ENCODE measurements around the gene FAM53B.

The FAM53B gene

DNA sequence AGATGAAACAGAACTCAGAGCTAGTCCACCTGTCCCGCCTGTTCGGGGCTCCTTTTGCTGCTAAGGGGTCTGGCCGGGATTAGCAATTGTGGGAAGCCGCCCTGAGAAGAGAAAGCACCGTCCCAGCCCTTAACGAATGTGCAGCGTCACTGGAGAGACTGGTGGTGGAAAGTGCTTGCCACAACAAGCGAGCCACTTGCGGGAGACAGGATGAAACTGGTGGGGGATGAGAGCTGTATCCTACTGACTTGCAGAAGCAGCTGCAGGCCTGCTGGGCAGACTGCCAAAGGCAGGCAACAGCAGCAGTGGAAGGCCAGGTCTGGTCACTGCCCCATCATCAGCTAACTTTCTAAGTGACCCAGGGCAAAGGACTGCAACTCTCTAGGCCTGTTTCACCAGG, 95.4 kb downstream of the FAM53B start:
- H3K4me3 ChIP-seq (ENCODE audit: low read length in 2 of 2), result no peak overlapping the region
- peaks cover 11 to 41% of the 10 kb centered on the region in 2 donors for H3K4me1 ChIP-seq (ENCODE audit: control insufficient read depth in 2 of 2, insufficient read depth in 1 of 2, low read depth in 1 of 2, low read length in 2 of 2)
- H3K36me3 ChIP-seq (replicated peaks in 1 of 2; ENCODE audit: control insufficient read depth in 2 of 2, insufficient read depth in 2 of 2, low read length in 2 of 2), result peaks cover 0 to 10% of the 10 kb centered on the region in 2 donors
- no peak for DNase-seq (ENCODE audit: low spot score)
- no CpG with 5 or more reads among the region's 9 CpGs for WGBS, 2 donors (ENCODE audit: extremely low coverage in 2 of 2, insufficient read length in 2 of 2, insufficient replicate concordance in 1 of 2)
- peak overlapping the region; percentile 48 for H3K27ac ChIP-seq (replicated peaks; ENCODE audit: low read length)
- no peak overlapping the region for H2BK120ac ChIP-seq (ENCODE audit: low read depth, low read length)
- no peak overlapping the region for H3K23ac ChIP-seq (ENCODE audit: low read depth, low read length, poor library complexity)
- H3K27me3 ChIP-seq (ENCODE audit: control insufficient read depth in 3 of 3, insufficient read depth in 3 of 3, low read depth in 1 of 3, low read length in 3 of 3), result no peaks in the 10 kb centered on the region
- H3K4me2 ChIP-seq (ENCODE audit: insufficient read depth, low read length, poor library complexity, severe bottlenecking), result no peak overlapping the region
- no peak overlapping the region for H3K4ac ChIP-seq (ENCODE audit: low read length)
- H4K8ac ChIP-seq (ENCODE audit: low read depth, low read length), result no peak overlapping the region
- H2AFZ ChIP-seq (ENCODE audit: low read length), result no peak overlapping the region
- H3K14ac ChIP-seq (ENCODE audit: low read length), result no peak overlapping the region
- no peak overlapping the region for H2AK5ac ChIP-seq (ENCODE audit: low read depth, low read length)
- peak overlapping the region; percentile 66 for H3K18ac ChIP-seq (ENCODE audit: low read length)
- no peak overlapping the region for H2BK5ac ChIP-seq (ENCODE audit: low read length)
- H2BK15ac ChIP-seq (ENCODE audit: low read length), result peak overlapping the region; percentile 79
- no peak overlapping the region for H3K9ac ChIP-seq (ENCODE audit: low read depth, low read length, poor library complexity)
- H3K79me1 ChIP-seq (ENCODE audit: low read depth, low read length), result peaks cover 13% of the 10 kb centered on the region
- H4K91ac ChIP-seq (ENCODE audit: low read depth, low read length, poor library complexity), result peak overlapping the region; percentile 56
- H3K9me3 ChIP-seq (replicated peaks in 1 of 2; ENCODE audit: control insufficient read depth in 2 of 2, insufficient read depth in 1 of 2, low read depth in 1 of 2, low read length in 2 of 2), result no peaks in the 10 kb centered on the region
- H2BK12ac ChIP-seq (ENCODE audit: low read length), result peak overlapping the region; percentile 18

DNA sequence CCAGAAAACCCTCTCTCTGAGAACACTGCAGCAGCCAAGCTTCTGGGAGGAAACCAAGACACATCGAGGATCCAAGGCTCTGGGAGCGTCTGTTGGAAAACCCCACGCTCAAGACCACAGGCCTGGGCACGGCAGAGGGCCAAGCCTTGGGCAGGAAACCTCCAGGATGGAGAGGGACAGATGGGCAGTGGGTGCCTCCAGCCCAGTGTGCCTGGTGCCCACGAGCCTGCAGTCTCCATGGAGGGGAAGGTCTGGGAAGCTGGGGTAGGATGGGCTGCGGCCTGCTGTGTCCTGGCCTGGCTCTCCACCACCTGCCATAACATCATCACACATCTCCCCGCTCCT, 96.1 kb downstream of the FAM53B start:
- H3K4me3 ChIP-seq (ENCODE audit: low read length in 2 of 2), result no peak overlapping the region
- H3K4me1 ChIP-seq (ENCODE audit: control insufficient read depth in 2 of 2, insufficient read depth in 1 of 2, low read depth in 1 of 2, low read length in 2 of 2), result peaks cover 14 to 43% of the 10 kb centered on the region in 2 donors
- H3K23ac ChIP-seq (ENCODE audit: low read depth, low read length, poor library complexity), result peak overlapping the region; percentile 65
- H3K9me3 ChIP-seq (replicated peaks in 1 of 2; ENCODE audit: control insufficient read depth in 2 of 2, insufficient read depth in 1 of 2, low read depth in 1 of 2, low read length in 2 of 2), result no peaks in the 10 kb centered on the region
- peaks cover 0 to 5% of the 10 kb centered on the region in 2 donors for H3K36me3 ChIP-seq (replicated peaks in 1 of 2; ENCODE audit: control insufficient read depth in 2 of 2, insufficient read depth in 2 of 2, low read length in 2 of 2)
- H2BK15ac ChIP-seq (ENCODE audit: low read length), result peak overlapping the region; percentile 79
- H3K14ac ChIP-seq (ENCODE audit: low read length), result no peak overlapping the region
- no peak overlapping the region for H3K4me2 ChIP-seq (ENCODE audit: insufficient read depth, low read length, poor library complexity, severe bottlenecking)
- H3K4ac ChIP-seq (ENCODE audit: low read length), result no peak overlapping the region
- no peak overlapping the region for H3K9ac ChIP-seq (ENCODE audit: low read depth, low read length, poor library complexity)
- H4K8ac ChIP-seq (ENCODE audit: low read depth, low read length), result no peak overlapping the region
- peaks cover 13% of the 10 kb centered on the region for H3K79me1 ChIP-seq (ENCODE audit: low read depth, low read length)
- no peaks in the 10 kb centered on the region for H3K27me3 ChIP-seq (ENCODE audit: control insufficient read depth in 3 of 3, insufficient read depth in 3 of 3, low read depth in 1 of 3, low read length in 3 of 3)
- no peak overlapping the region for H2BK120ac ChIP-seq (ENCODE audit: low read depth, low read length)
- no CpG with 5 or more reads among the region's 7 CpGs for WGBS, 2 donors (ENCODE audit: extremely low coverage in 2 of 2, insufficient read length in 2 of 2, insufficient replicate concordance in 1 of 2)
- no peak overlapping the region for H2BK5ac ChIP-seq (ENCODE audit: low read length)
- no peak overlapping the region for H2BK12ac ChIP-seq (ENCODE audit: low read length)
- peak overlapping the region; percentile 86 for H2AK5ac ChIP-seq (ENCODE audit: low read depth, low read length)
- no peak for DNase-seq (ENCODE audit: low spot score)
- H4K91ac ChIP-seq (ENCODE audit: low read depth, low read length, poor library complexity), result peak overlapping the region; percentile 56
- H3K27ac ChIP-seq (replicated peaks; ENCODE audit: low read length), result no peak overlapping the region
- H2AFZ ChIP-seq (ENCODE audit: low read length), result no peak overlapping the region
- H3K18ac ChIP-seq (ENCODE audit: low read length), result peak overlapping the region; percentile 87

DNA sequence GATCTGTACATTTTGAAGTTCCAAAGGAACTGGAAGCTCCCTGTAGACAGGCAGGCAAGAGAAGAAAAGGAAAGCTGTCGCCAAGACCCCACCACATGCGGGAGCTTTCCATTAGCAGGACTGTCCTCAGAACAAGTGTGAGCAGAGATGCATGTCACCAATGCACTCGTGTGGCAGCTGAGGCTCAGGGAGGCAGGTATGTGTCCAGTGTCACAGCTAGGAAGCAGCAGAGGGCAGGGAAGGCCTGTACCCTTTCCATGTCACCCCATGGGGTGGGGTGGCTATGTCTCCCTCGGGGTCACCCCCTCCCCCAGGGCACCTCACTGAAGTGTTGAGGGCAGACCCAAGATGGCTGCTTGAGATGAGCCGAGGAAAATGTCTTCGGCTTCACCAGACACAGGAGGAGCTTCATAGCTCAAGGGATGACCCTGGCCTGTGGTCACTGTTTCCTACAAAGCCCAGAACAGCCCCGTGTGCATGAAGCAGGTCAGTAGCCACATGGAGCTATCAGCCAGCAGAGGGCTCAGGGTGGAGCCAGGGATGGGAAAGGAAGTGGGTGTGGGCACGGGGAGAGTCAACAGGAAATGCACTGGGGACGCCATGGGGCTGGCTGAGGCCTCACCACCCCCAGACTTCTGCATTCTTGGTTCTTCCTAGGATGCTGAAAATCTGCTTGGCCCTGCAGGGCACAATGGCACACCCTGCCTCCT, 96.6 kb downstream of the FAM53B start:
- H3K23ac ChIP-seq (ENCODE audit: low read depth, low read length, poor library complexity), result no peak overlapping the region
- H3K9ac ChIP-seq (ENCODE audit: low read depth, low read length, poor library complexity), result peak overlapping the region; percentile 53
- DNase-seq (ENCODE audit: low spot score), result no peak
- H2BK15ac ChIP-seq (ENCODE audit: low read length), result peak overlapping the region; percentile 79
- no peak overlapping the region for H3K27ac ChIP-seq (replicated peaks; ENCODE audit: low read length)
- H3K79me1 ChIP-seq (ENCODE audit: low read depth, low read length), result peaks cover 13% of the 10 kb centered on the region
- no peak overlapping the region for H3K4me2 ChIP-seq (ENCODE audit: insufficient read depth, low read length, poor library complexity, severe bottlenecking)
- H3K4ac ChIP-seq (ENCODE audit: low read length), result no peak overlapping the region
- no peak overlapping the region for H2BK12ac ChIP-seq (ENCODE audit: low read length)
- peak overlapping the region; percentile 49 for H4K91ac ChIP-seq (ENCODE audit: low read depth, low read length, poor library complexity)
- no peak overlapping the region for H2BK120ac ChIP-seq (ENCODE audit: low read depth, low read length)
- peak overlapping the region; percentile 87 for H3K18ac ChIP-seq (ENCODE audit: low read length)
- H3K14ac ChIP-seq (ENCODE audit: low read length), result no peak overlapping the region
- no CpG with 5 or more reads among the region's 9 CpGs for WGBS, 2 donors (ENCODE audit: extremely low coverage in 2 of 2, insufficient read length in 2 of 2, insufficient replicate concordance in 1 of 2)
- H3K9me3 ChIP-seq (replicated peaks in 1 of 2; ENCODE audit: control insufficient read depth in 2 of 2, insufficient read depth in 1 of 2, low read depth in 1 of 2, low read length in 2 of 2), result no peaks in the 10 kb centered on the region
- H3K4me1 ChIP-seq (ENCODE audit: control insufficient read depth in 2 of 2, insufficient read depth in 1 of 2, low read depth in 1 of 2, low read length in 2 of 2), result peaks cover 19 to 48% of the 10 kb centered on the region in 2 donors
- H3K27me3 ChIP-seq (ENCODE audit: control insufficient read depth in 3 of 3, insufficient read depth in 3 of 3, low read depth in 1 of 3, low read length in 3 of 3), result no peaks in the 10 kb centered on the region
- H2AK5ac ChIP-seq (ENCODE audit: low read depth, low read length), result peak overlapping the region; percentile 86
- no peak overlapping the region for H2AFZ ChIP-seq (ENCODE audit: low read length)
- H4K8ac ChIP-seq (ENCODE audit: low read depth, low read length), result no peak overlapping the region
- H2BK5ac ChIP-seq (ENCODE audit: low read length), result peak overlapping the region; percentile 1
- peaks cover 0 to 8% of the 10 kb centered on the region in 2 donors for H3K36me3 ChIP-seq (replicated peaks in 1 of 2; ENCODE audit: control insufficient read depth in 2 of 2, insufficient read depth in 2 of 2, low read length in 2 of 2)
- H3K4me3 ChIP-seq (ENCODE audit: low read length in 2 of 2), result no peak overlapping the region

DNA sequence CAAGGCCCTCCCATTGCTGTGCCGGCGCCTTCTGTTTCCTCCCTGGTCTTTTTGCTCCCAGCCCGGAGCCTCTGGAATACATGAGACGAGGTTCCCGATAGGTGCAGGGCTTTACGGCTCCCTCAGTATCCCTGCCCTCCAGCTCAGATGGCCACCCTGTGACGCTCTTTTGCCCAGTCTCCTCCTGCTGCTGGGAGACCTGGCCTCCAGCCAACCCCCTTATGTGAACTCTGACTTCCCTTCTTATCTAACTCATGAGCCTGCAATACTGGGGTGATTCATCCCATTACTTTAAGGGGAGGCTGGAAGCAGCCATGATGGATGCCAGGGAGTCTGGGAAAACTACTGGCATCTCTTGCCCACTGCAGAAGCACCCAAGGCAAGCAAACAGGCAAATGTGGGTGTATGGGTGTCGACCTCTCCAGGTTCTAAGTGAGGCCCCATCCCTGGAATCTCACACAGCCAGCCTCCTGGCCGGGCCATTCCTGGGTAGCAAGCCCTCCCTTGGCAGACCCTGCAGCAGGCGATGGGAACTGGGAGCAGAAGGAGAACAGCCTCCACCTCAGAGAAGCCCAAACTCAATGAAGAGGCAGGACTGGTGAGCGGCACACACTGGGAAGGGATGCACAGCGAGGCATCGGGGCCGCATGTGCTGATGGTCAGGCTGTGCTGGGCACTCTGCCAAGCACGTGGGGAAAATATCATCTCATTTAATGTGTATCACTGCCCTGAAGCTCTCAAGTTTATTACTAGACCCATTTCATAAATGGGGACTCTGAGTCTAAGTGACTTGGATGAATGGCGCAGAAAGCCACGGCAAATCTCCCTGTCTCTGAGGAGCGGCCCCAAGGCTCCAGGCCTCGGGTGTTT, 97.5 kb downstream of the FAM53B start:
- H3K79me1 ChIP-seq (ENCODE audit: low read depth, low read length), result peaks cover 12% of the 10 kb centered on the region
- no peak overlapping the region for H3K9ac ChIP-seq (ENCODE audit: low read depth, low read length, poor library complexity)
- no peak overlapping the region for H3K27ac ChIP-seq (replicated peaks; ENCODE audit: low read length)
- no peak overlapping the region for H3K4ac ChIP-seq (ENCODE audit: low read length)
- no peak overlapping the region for H3K4me2 ChIP-seq (ENCODE audit: insufficient read depth, low read length, poor library complexity, severe bottlenecking)
- peaks cover 0 to 15% of the 10 kb centered on the region in 2 donors for H3K36me3 ChIP-seq (replicated peaks in 1 of 2; ENCODE audit: control insufficient read depth in 2 of 2, insufficient read depth in 2 of 2, low read length in 2 of 2)
- H2AFZ ChIP-seq (ENCODE audit: low read length), result no peak overlapping the region
- WGBS, 2 donors (ENCODE audit: extremely low coverage in 2 of 2, insufficient read length in 2 of 2, insufficient replicate concordance in 1 of 2), result no CpG with 5 or more reads among the region's 19 CpGs
- H4K8ac ChIP-seq (ENCODE audit: low read depth, low read length), result no peak overlapping the region
- no peak overlapping the region for H4K91ac ChIP-seq (ENCODE audit: low read depth, low read length, poor library complexity)
- no peak overlapping the region for H3K23ac ChIP-seq (ENCODE audit: low read depth, low read length, poor library complexity)
- no peaks in the 10 kb centered on the region for H3K9me3 ChIP-seq (replicated peaks in 1 of 2; ENCODE audit: control insufficient read depth in 2 of 2, insufficient read depth in 1 of 2, low read depth in 1 of 2, low read length in 2 of 2)
- no peak overlapping the region for H2BK120ac ChIP-seq (ENCODE audit: low read depth, low read length)
- no peaks in the 10 kb centered on the region for H3K27me3 ChIP-seq (ENCODE audit: control insufficient read depth in 3 of 3, insufficient read depth in 3 of 3, low read depth in 1 of 3, low read length in 3 of 3)
- peak overlapping the region; percentile 1 for H2BK5ac ChIP-seq (ENCODE audit: low read length)
- peak overlapping the region; percentile 80 for H3K18ac ChIP-seq (ENCODE audit: low read length)
- no peak overlapping the region for H3K14ac ChIP-seq (ENCODE audit: low read length)
- DNase-seq (ENCODE audit: low spot score), result no peak
- H3K4me3 ChIP-seq (ENCODE audit: low read length in 2 of 2), result no peak overlapping the region
- H2BK15ac ChIP-seq (ENCODE audit: low read length), result peak overlapping the region; percentile 63
- H2BK12ac ChIP-seq (ENCODE audit: low read length), result peak overlapping the region; percentile 80
- H3K4me1 ChIP-seq (ENCODE audit: control insufficient read depth in 2 of 2, insufficient read depth in 1 of 2, low read depth in 1 of 2, low read length in 2 of 2), result peaks cover 20 to 56% of the 10 kb centered on the region in 2 donors
- peak overlapping the region; percentile 77 for H2AK5ac ChIP-seq (ENCODE audit: low read depth, low read length)

Measured in neuronal stem cell (in vitro differentiated cells).